WTC11 (cell line): ENCODE data around the gene TTLL11.

Source experiments
- ATF1 ChIP-seq: sonication (generic); formaldehyde crosslinking; IDR thresholded peaks from 2 replicates; pipeline ENCODE4 v1.8.1; 2023; ENCODE audit warnings: mild to moderate bottlenecking, moderate library complexity, missing genetic modification reagents
- CREB1 ChIP-seq: sonication (generic); formaldehyde crosslinking; IDR thresholded peaks from 2 replicates; pipeline ENCODE4 v1.8.0; 2023; ENCODE audit warnings: mild to moderate bottlenecking, missing genetic modification reagents
- CREM ChIP-seq: sonication (generic); formaldehyde crosslinking; IDR thresholded peaks from 2 replicates; pipeline ENCODE4 v1.8.1; 2022; ENCODE audit warnings: mild to moderate bottlenecking, missing genetic modification reagents, moderate library complexity
- ELF4 ChIP-seq: sonication (generic); formaldehyde crosslinking; IDR thresholded peaks from 2 replicates; pipeline ENCODE4 v1.8.1; 2022; ENCODE audit warnings: low read depth, mild to moderate bottlenecking, moderate library complexity, missing genetic modification reagents
- PREB ChIP-seq: sonication (generic); formaldehyde crosslinking; IDR thresholded peaks from 2 replicates; pipeline ENCODE4 v1.8.1; 2022; ENCODE audit warnings: mild to moderate bottlenecking, missing genetic modification reagents, moderate library complexity, borderline replicate concordance
- TF ChIP-seq, protein P1 (sequence below): sonication (generic); formaldehyde crosslinking; IDR thresholded peaks from 2 replicates; pipeline ENCODE4 v1.8.1; 2023; ENCODE audit warnings: mild to moderate bottlenecking, missing genetic modification reagents
- TF ChIP-seq, protein P2 (sequence below): sonication (generic); formaldehyde crosslinking; IDR thresholded peaks from 2 replicates; pipeline ENCODE4 v1.8.1; 2022; ENCODE audit warnings: mild to moderate bottlenecking, moderate library complexity, missing genetic modification reagents

- TF ChIP-seq PREB (CRISPR knock-in tag) (no peak), CREB1 (no peak), CREM (CRISPR knock-in tag) (no peak), ATF1 (CRISPR knock-in tag) (no peak), ELF4 (CRISPR knock-in tag) (no peak)
- TF ChIP-seq, protein P1, sequence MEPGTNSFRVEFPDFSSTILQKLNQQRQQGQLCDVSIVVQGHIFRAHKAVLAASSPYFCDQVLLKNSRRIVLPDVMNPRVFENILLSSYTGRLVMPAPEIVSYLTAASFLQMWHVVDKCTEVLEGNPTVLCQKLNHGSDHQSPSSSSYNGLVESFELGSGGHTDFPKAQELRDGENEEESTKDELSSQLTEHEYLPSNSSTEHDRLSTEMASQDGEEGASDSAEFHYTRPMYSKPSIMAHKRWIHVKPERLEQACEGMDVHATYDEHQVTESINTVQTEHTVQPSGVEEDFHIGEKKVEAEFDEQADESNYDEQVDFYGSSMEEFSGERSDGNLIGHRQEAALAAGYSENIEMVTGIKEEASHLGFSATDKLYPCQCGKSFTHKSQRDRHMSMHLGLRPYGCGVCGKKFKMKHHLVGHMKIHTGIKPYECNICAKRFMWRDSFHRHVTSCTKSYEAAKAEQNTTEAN (CRISPR knock-in tag): no peak
- TF ChIP-seq, protein P2, sequence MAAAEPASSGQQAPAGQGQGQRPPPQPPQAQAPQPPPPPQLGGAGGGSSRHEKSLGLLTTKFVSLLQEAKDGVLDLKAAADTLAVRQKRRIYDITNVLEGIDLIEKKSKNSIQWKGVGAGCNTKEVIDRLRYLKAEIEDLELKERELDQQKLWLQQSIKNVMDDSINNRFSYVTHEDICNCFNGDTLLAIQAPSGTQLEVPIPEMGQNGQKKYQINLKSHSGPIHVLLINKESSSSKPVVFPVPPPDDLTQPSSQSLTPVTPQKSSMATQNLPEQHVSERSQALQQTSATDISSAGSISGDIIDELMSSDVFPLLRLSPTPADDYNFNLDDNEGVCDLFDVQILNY (CRISPR knock-in tag): no peak
Observed at GRCh38 chr9:121819428-121820231, 273.5 kb downstream of the TTLL11 start.
